22Rv1 (cell line): Measurements from ENCODE around the gene AMBRA1.

Source experiments
- H3K27ac ChIP-seq: fragments of 450-650 bp; 2 replicates; pipeline ENCODE4 v1.5.1; 2017
- ZFX ChIP-seq: fragments of 450-650 bp; IDR thresholded peaks from 2 replicates; pipeline ENCODE4 v1.6.1; 2017; ENCODE audit warnings: antibody characterized with exemption, borderline replicate concordance
- TF ChIP-seq, protein P1 (sequence below): fragments of 450-650 bp; IDR thresholded peaks from 2 replicates; pipeline ENCODE4 v1.5.1; 2017; ENCODE audit warnings: mild to moderate bottlenecking

AMBRA1 gene

DNA sequence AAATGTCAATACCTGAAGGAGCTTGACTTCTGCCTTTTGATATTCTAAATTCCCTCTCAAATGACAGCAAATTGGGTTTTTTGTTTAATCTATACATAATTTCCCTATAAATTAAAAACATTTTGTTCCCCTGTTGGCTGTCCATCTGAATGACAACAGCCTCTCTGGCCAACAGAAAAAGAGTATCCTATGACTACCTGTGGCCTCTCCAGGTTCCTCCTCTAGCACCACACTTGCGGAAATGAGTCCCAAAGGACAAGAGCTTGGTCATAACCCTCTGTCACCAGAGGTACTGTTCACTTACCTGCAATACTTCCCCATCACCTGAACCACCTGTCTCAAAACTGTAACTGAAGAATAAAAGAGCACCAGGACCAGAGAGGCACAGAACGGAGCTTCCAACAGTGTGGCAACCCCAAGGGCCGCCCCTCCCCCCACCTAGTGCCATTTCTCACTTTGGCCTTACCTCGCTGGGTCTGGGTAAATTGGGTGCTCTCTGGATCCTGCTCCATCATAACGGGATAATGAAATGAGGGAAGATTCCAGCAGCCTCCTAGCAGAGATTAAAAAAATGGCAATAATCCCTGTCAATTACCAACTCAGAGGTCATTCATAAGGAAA, 81.5 kb downstream of the AMBRA1 start:
- TF ChIP-seq ZFX: no peak
- H3K27ac ChIP-seq: no peak overlapping the region

DNA sequence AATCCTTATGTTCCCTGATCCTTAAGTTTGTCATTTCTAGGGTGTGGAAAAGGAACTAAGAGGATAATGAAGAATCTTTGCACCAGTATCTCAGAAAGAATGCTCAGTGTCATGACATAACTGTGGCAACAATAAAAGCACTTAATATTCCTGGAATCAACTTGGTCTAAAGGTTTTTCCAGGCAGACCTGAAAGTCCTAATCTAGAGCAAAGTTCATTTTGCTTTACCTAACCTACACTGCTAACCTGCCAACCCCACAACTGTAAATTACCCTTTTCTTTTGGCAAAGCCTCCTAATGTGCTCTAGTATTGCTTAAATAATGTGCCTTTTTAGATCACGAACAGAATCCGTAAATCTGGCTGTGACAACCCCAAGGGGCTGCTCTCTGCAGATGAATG, 82.5 kb downstream of the AMBRA1 start:
- no peak for TF ChIP-seq ZFX
- TF ChIP-seq, protein P1, sequence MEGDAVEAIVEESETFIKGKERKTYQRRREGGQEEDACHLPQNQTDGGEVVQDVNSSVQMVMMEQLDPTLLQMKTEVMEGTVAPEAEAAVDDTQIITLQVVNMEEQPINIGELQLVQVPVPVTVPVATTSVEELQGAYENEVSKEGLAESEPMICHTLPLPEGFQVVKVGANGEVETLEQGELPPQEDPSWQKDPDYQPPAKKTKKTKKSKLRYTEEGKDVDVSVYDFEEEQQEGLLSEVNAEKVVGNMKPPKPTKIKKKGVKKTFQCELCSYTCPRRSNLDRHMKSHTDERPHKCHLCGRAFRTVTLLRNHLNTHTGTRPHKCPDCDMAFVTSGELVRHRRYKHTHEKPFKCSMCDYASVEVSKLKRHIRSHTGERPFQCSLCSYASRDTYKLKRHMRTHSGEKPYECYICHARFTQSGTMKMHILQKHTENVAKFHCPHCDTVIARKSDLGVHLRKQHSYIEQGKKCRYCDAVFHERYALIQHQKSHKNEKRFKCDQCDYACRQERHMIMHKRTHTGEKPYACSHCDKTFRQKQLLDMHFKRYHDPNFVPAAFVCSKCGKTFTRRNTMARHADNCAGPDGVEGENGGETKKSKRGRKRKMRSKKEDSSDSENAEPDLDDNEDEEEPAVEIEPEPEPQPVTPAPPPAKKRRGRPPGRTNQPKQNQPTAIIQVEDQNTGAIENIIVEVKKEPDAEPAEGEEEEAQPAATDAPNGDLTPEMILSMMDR: no peak
- H3K27ac ChIP-seq: no peak overlapping the region

DNA sequence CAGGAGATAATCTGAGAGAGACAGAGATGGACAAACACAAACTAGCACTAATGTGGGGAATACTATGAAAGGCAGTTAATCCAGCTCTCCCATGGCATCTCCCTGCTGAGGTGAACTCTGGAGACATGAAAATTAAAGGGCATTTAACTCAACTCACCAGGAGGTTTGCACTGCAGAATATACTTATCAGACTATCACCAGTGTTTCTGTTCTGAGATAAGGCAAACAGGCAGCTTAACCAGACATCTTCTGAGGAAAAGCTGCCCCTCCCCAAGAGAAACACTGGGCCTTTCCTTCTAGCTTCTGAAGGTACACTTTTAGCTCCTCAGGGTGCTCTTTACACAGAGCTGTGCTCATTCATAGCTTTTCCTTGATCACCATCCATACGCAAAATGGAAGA, 85.5 kb downstream of the AMBRA1 start:
- TF ChIP-seq ZFX: no peak
- TF ChIP-seq, protein P1: no peak
- no peak overlapping the region for H3K27ac ChIP-seq

DNA sequence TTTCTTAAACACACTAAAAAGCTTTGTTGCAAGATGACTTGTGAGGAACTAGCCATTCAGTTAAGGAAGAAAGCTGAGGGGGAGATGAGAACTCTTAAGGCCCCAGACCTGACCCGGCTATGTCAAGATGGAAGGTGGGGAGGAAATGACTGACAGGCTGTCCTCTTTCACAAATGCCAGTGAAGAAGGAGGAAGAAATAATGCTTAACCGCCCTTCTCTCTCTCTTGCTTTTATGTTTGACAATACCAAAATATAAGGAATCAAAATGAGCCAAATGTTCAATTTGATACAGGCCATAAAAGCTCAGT, 87.4 kb downstream of the AMBRA1 start:
- no peak overlapping the region for H3K27ac ChIP-seq
- no peak for TF ChIP-seq ZFX
- TF ChIP-seq, protein P1: no peak

DNA sequence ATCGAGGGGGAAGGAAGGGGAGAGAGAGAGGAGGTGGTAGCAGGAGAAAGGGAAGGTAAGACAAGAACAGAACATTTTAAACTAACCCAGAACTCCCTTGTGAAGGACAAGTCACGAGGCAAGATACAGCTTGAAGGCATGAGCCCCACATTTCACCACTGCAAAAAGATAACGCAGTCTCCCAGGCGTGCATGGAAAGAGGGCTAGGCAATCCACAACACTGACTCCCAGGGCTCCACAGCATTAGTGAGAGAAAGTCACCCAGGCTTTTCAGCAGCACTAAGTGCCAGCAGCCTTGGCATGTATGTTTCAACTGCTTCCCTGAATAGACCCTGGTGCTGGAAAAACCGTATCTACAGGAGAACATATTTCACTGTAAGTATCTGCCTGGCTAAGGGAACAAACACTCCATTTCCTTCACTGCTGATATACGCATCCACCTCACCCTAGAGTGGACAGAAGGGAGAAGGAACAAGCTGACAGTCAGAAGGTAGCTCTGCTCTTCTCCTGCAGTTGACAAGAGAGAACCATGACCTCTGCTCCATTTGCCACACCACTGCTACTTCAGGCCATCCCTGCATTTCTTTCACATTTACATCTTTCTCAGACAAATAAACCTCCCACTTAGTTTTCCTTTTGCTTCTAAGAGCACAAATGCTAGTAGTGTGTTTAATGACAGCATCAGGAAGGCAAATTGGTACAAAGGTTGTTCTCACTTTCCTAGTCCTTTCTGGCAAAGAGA, 87.9 kb downstream of the AMBRA1 start:
- no peak overlapping the region for H3K27ac ChIP-seq
- no peak for TF ChIP-seq ZFX
- TF ChIP-seq, protein P1: no peak

DNA sequence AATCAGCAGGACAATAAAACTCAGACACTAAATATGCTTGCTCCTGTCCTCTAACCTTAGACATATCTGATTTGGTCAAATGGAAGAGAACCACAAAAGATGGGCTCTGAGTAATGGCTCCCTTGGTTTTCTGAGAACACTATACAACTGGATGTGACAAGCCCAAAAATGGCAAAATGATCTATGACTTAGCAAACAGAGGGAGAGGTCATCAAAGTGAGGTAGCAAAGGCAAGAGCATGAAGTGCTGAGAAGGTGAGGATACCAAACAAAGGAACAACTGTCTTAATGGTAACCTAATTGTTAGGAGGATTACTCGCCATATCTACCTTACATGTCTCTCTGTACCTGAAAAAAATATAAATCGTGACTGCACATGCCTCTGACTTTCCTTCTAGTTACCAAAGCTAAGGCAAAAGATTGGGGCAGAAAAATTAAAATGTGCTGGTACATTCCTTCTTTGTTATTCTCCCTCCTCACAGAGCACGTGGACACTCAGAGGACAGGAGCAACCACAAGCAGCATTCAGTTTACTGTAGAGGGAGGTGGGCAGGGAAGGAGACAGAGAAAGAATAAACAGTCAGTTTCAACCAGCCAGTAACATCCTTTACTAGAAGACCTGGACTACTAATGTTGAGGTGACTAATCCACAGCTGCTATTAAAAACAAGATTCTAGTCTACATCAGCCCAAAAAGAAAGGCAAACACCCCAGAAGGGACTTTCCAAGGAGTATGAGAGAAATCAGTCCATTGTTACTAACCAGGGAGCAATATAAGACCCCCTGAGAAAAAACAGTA, 88.8 kb downstream of the AMBRA1 start:
- no peak for TF ChIP-seq ZFX
- TF ChIP-seq, protein P1: no peak
- H3K27ac ChIP-seq: no peak overlapping the region

DNA sequence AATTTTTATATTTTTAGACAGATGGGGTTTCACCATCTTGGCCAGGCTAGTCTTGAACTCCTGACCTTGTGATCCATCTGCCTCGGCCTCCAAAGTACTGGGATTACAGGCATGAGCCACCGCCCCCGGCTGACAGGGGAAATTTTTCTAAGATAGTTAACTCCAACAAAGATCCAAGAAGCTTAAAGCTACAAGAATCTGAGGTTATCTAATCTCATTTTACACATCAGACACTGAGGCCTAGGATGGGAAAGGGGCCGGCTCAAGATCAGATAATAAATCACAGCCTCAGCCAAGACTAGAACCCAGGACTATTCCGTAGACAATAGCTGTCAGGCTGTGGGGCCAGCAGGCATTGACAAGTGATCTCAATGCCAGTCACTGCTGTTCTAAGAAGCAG, 94.0 kb downstream of the AMBRA1 start:
- no peak overlapping the region for H3K27ac ChIP-seq
- TF ChIP-seq, protein P1: no peak
- no peak for TF ChIP-seq ZFX
